Sciatic nerve (tissue), 2 donors: ENCODE measurements around the gene RESF1. TPM values are rescaled to one million over a fixed set of nuclear protein-coding genes. Genes with fewer than 3 reads are reported as not detected.
"Not testable (repeated sequence)": the region's sequence is repeated elsewhere in the genome, so short reads cannot be mapped to it uniquely, and the experiment has no call there.

ENCODE experiments used
- ATAC-seq: fragments of 200-7000 bp; cut with Tn5 transposase; one replicate; pipeline ENCODE4 v1.9.1; 2020; ENCODE audit warnings: mild to moderate bottlenecking, moderate library complexity
- DNase-seq: peaks from one replicate; pipeline ENCODE4 v3.0.0-alpha.2; 2020; ENCODE audit warnings: low spot score
- intact Hi-C: fragments of 100-400 bp; cut with DNase I; formaldehyde crosslinking; loops from one replicate; pipeline ENCODE4 v1.14.2; 2022
- total RNA-seq: library from RNA; stranded (reverse); fragmentation: NEBNext Ultra II Directional; extraction: Animal tissue kit (Norgen Biotek cat#: 25700); gene quantifications from one replicate; pipeline ENCODE4 v1.2.1, GENCODE V29; 2021
- donor health status: DM: no; HTN: no; CAD: no.
- donor health status: DM: no; HTN: no; CAD: no.

RESF1 gene
- 65.4 TPM for total RNA-seq

GRCh38 chr12:31959161-31959700 is at the start of gene RESF1:
Gene RESF1, plus strand, starts transcription at chr12:31959415. Its CDS starts 21,541 bp downstream, at chr12:31980956.
- intact Hi-C loops, result no loop called here
- DNase-seq (peak; percentile 92), ATAC-seq (peak; percentile 99)

- no peak for DNase-seq
- intact Hi-C loops, result no loop called here
- no peak for ATAC-seq
Measured at GRCh38 chr12:31914927-31915326, 44.3 kb upstream of the RESF1 start.

GRCh38 chr12:31915446-31915845 is 43.8 kb upstream of the RESF1 start:
- intact Hi-C loops, result no loop called here
- no peak for ATAC-seq

GRCh38 chr12:31922341-31923062 is 36.7 kb upstream of the RESF1 start:
- ATAC-seq (no peak), DNase-seq (no peak)
- intact Hi-C loops, result no loop called here

More at GRCh38 chr12:31915446-31915845, 43.8 kb upstream of the RESF1 start:
- DNase-seq, result no peak

GRCh38 chr12:31923063-31923412 is 36.2 kb upstream of the RESF1 start:
- ATAC-seq, result no peak
- DNase-seq, result no peak
- intact Hi-C loops, result no loop called here

GRCh38 chr12:31928246-31929026 is 30.8 kb upstream of the RESF1 start:
- intact Hi-C loops, result no loop called here
- DNase-seq, result no peak
- no peak for ATAC-seq

- DNase-seq (no peak), ATAC-seq (no peak)
- intact Hi-C loops, result no loop called here
Measured at GRCh38 chr12:31929027-31929526, 30.1 kb upstream of the RESF1 start.

- DNase-seq (no peak), ATAC-seq (no peak)
- intact Hi-C loops, result no loop called here
Measured at GRCh38 chr12:31931796-31932715, 27.2 kb upstream of the RESF1 start.

GRCh38 chr12:31944299-31944698 is 14.9 kb upstream of the RESF1 start:
- DNase-seq (no peak), ATAC-seq (no peak)
- intact Hi-C loops, result no loop called here

GRCh38 chr12:31947971-31948370 is 11.2 kb upstream of the RESF1 start:
- intact Hi-C loops, result no loop called here

GRCh38 chr12:31948697-31949359 is 10.4 kb upstream of the RESF1 start:
- intact Hi-C loops, DNase-seq, ATAC-seq: not testable (repeated sequence)

More at GRCh38 chr12:31947971-31948370, 11.2 kb upstream of the RESF1 start:
- no peak for ATAC-seq
- DNase-seq, result no peak

GRCh38 chr12:31950088-31950487 is 9.1 kb upstream of the RESF1 start:
- intact Hi-C loops, result no loop called here
- no peak for DNase-seq
- no peak for ATAC-seq

GRCh38 chr12:31950492-31950891 is 8.7 kb upstream of the RESF1 start:
- DNase-seq (no peak), ATAC-seq (no peak)
- intact Hi-C loops, result no loop called here

- DNase-seq, result no peak
- intact Hi-C loops, result no loop called here
- ATAC-seq, result no peak
Measured at GRCh38 chr12:31951008-31951407, 8.2 kb upstream of the RESF1 start.

- intact Hi-C loops, result no loop called here
Measured at GRCh38 chr12:31951939-31952338, 7.3 kb upstream of the RESF1 start.

GRCh38 chr12:31952418-31952817 is 6.8 kb upstream of the RESF1 start:
- intact Hi-C loops, result no loop called here

More at GRCh38 chr12:31951939-31952338, 7.3 kb upstream of the RESF1 start:
- DNase-seq, result no peak
- no peak for ATAC-seq

GRCh38 chr12:31954925-31955858 is 4.0 kb upstream of the RESF1 start:
- intact Hi-C loops, result no loop called here
- ATAC-seq (no peak), DNase-seq (no peak)

More at GRCh38 chr12:31952418-31952817, 6.8 kb upstream of the RESF1 start:
- DNase-seq, result no peak
- ATAC-seq, result no peak
